HL-60 (cell line): ENCODE measurements around the gene KREMEN2.

ENCODE experiments used
- CTCF ChIP-seq: IDR thresholded peaks from one replicate; pipeline ENCODE4 v1.5.1; 2011; ENCODE audit warnings: low read length, control low read depth, inconsistent platforms; ENCODE audit not compliant: insufficient read depth
- GABPA ChIP-seq: IDR thresholded peaks from 2 replicates; pipeline ENCODE4 v1.6.1; 2012; ENCODE audit warnings: low read depth
- POLR2AphosphoS5 ChIP-seq: IDR thresholded peaks from 2 replicates; pipeline ENCODE4 v1.6.1; 2012; ENCODE audit warnings: low read depth
- REST ChIP-seq: IDR thresholded peaks from 2 replicates; pipeline ENCODE4 v1.6.1; 2012; ENCODE audit warnings: low read depth; ENCODE audit not compliant: insufficient replicate concordance

- TF ChIP-seq CTCF (no peak), GABPA (no peak), POLR2AphosphoS5 (no peak), REST (no peak)
These were observed 17.4 kb upstream of the KREMEN2 start for GRCh38 chr16:2946649-2947048.
